ENCODE results near the gene BCL2L2. TPM values are rescaled to one million over a fixed set of nuclear protein-coding genes. Genes with fewer than 3 reads are reported as not detected.

BCL2L2 gene
- total RNA-seq, 4 donors from 2014 or later = 36.7 to 57.8 (median 47.4) TPM

- DNase-seq = no peak
- 76 to 77% methylated on average over 3 of the region's 3 CpGs for WGBS, 2 donors
- peaks cover 4 to 37% (median 10%) of the 10 kb centered on the region in 3 donors for H3K4me1 ChIP-seq
- H3K27me3 ChIP-seq = peaks cover 0 to 21% (median 0%) of the 10 kb centered on the region in 4 donors
- no peak for TF ChIP-seq POLR2A (IDR thresholded peaks at IDR 0.05)
- TF ChIP-seq CTCF (IDR thresholded peaks at IDR 0.05) = no peak
- no peak overlapping the region for H3K4me3 ChIP-seq
- intact Hi-C loops (cut with DNase I) = no loop called here
- H3K9me3 ChIP-seq = no peaks in the 10 kb centered on the region
- peaks cover 5 to 49% (median 16%) of the 10 kb centered on the region in 3 donors for H3K36me3 ChIP-seq
- no peak overlapping the region for H3K27ac ChIP-seq
Measured at GRCh38 chr14:23358042-23358441, 51.4 kb downstream of the BCL2L2 start.

- Histone ChIP-seq H3K27me3 (peaks cover 0 to 15% (median 0%) of the 10 kb centered on the region in 4 donors), H3K9me3 (no peaks in the 10 kb centered on the region), H3K27ac (no peak overlapping the region), H3K4me3 (no peak overlapping the region), H3K36me3 (peaks cover 5 to 49% (median 16%) of the 10 kb centered on the region in 3 donors), H3K4me1 (peaks cover 10 to 39% (median 13%) of the 10 kb centered on the region in 3 donors)
- intact Hi-C loops (cut with DNase I) = no loop called here
- 85 to 92% methylated on average over 6 to 12 of the region's 12 CpGs for WGBS, 2 donors
- TF ChIP-seq CTCF (IDR thresholded peaks at IDR 0.05) (no peak), POLR2A (IDR thresholded peaks at IDR 0.05) (no peak)
- DNase-seq = no peak
Measured at GRCh38 chr14:23358553-23359166, 52.0 kb downstream of the BCL2L2 start.

- peaks cover 5 to 49% (median 16%) of the 10 kb centered on the region in 3 donors for H3K36me3 ChIP-seq
- intact Hi-C loops (cut with DNase I) = no loop called here
- H3K4me1 ChIP-seq = peaks cover 16 to 44% (median 18%) of the 10 kb centered on the region in 3 donors
- no peaks in the 10 kb centered on the region for H3K9me3 ChIP-seq
- no peak for TF ChIP-seq CTCF (IDR thresholded peaks at IDR 0.05)
- TF ChIP-seq POLR2A (IDR thresholded peaks at IDR 0.05) = no peak
- no peak for DNase-seq
- H3K27ac ChIP-seq = no peak overlapping the region
- 87% methylated on average over 4 of the region's 11 CpGs; no CpG with 5 or more reads in 1 of the 2 donors for WGBS, 2 donors
- H3K27me3 ChIP-seq = peaks cover 0 to 15% (median 0%) of the 10 kb centered on the region in 4 donors
- no peak overlapping the region for H3K4me3 ChIP-seq
Measured at GRCh38 chr14:23359167-23359626, 52.6 kb downstream of the BCL2L2 start.

GRCh38 chr14:23359722-23360447, 53.3 kb downstream of the BCL2L2 start:
- no peaks in the 10 kb centered on the region for H3K9me3 ChIP-seq
- no peak for DNase-seq
- peaks cover 0 to 22% (median 0%) of the 10 kb centered on the region in 4 donors for H3K27me3 ChIP-seq
- H3K4me3 ChIP-seq = no peak overlapping the region
- intact Hi-C loops (cut with DNase I) = no loop called here
- 81 to 84% methylated on average over 10 to 16 of the region's 22 CpGs for WGBS, 2 donors
- peak overlapping the region in 1 of 4 donors; percentile 49 for H3K27ac ChIP-seq
- TF ChIP-seq CTCF (IDR thresholded peaks at IDR 0.05) (no peak), POLR2A (IDR thresholded peaks at IDR 0.05) (no peak)
- peaks cover 16 to 51% (median 20%) of the 10 kb centered on the region in 3 donors for H3K4me1 ChIP-seq
- H3K36me3 ChIP-seq = peaks cover 5 to 49% (median 16%) of the 10 kb centered on the region in 3 donors

GRCh38 chr14:23360496-23360895, 53.9 kb downstream of the BCL2L2 start:
- H3K27ac ChIP-seq = peak overlapping the region in 2 of 4 donors; percentile 39 to 49
- intact Hi-C loops (cut with DNase I) = no loop called here
- H3K9me3 ChIP-seq = no peaks in the 10 kb centered on the region
- no peak overlapping the region for H3K4me3 ChIP-seq
- DNase-seq = no peak
- TF ChIP-seq POLR2A (IDR thresholded peaks at IDR 0.05) = no peak
- peak in 1 of 6 experiments; percentile 4 for TF ChIP-seq CTCF (IDR thresholded peaks at IDR 0.05)
- 74 to 76% methylated on average over 5 to 8 of the region's 11 CpGs for WGBS, 2 donors
- peaks cover 5 to 49% (median 16%) of the 10 kb centered on the region in 3 donors for H3K36me3 ChIP-seq
- H3K4me1 ChIP-seq = peaks cover 16 to 57% (median 20%) of the 10 kb centered on the region in 3 donors
- H3K27me3 ChIP-seq = peaks cover 0 to 28% (median 0%) of the 10 kb centered on the region in 4 donors

All from esophagus squamous epithelium (tissue), 5 donors.